Measurements from ENCODE around the gene KLHL18.

KLHL18 gene

GRCh38 chr3:47394140-47394870 is 111.6 kb downstream of the KLHL18 start:
- no peak for DNase-seq (ENCODE audit: low read depth in 1 of 2, low spot score in 1 of 2)

GRCh38 chr3:47394881-47395280 is 112.1 kb downstream of the KLHL18 start:
- DNase-seq (ENCODE audit: low read depth in 1 of 2, low spot score in 1 of 2), result no peak
